HCT116 (cell line): ENCODE data around the gene PA2G4.

ENCODE experiments used
- ATF3 ChIP-seq: IDR thresholded peaks from 2 replicates; pipeline ENCODE4 v1.6.1; 2012
- CEBPB ChIP-seq: IDR thresholded peaks from 2 replicates; pipeline ENCODE4 v1.6.1; 2012; ENCODE audit warnings: low read depth
- CTCF ChIP-seq, 3 experiments: fragments of 200-600 bp in 1 of 3; sonication (generic) in 1 of 3; IDR thresholded peaks in 2 of 3; conservative IDR thresholded peaks in 1 of 3; 2 replicates each; pipeline ENCODE4 v1.5.1; 2012 to 2017; ENCODE audit warnings: low read depth in 2 of 3, low read length in 2 of 3, antibody characterized with exemption in 1 of 3, borderline replicate concordance in 1 of 3, control low read depth in 1 of 3, mild to moderate bottlenecking in 1 of 3, mixed read lengths in 1 of 3, mixed run types in 1 of 3, moderate library complexity in 1 of 3; ENCODE audit not compliant: insufficient read depth in 1 of 3
- EGR1 ChIP-seq: IDR thresholded peaks from 2 replicates; pipeline ENCODE4 v1.6.1; 2012; ENCODE audit warnings: low read depth
- EZH2 ChIP-seq: fragments of 200-600 bp; sonication (generic); IDR thresholded peaks from 2 replicates; pipeline ENCODE4 v1.6.1; 2017; ENCODE audit warnings: antibody characterized with exemption, mixed run types
- EZH2phosphoT487 ChIP-seq: fragments of 200-600 bp; IDR thresholded peaks from 2 replicates; pipeline ENCODE4 v1.6.1; 2018; ENCODE audit warnings: antibody characterized with exemption, borderline replicate concordance
- FOSL1 ChIP-seq: IDR thresholded peaks from 2 replicates; pipeline ENCODE4 v1.6.1; 2012; ENCODE audit warnings: low read depth
- JUND ChIP-seq: IDR thresholded peaks from 2 replicates; pipeline ENCODE4 v1.6.1; 2012
- POLR2A ChIP-seq: IDR thresholded peaks from 2 replicates; pipeline ENCODE4 v1.7.0; 2011; ENCODE audit warnings: borderline replicate concordance; ENCODE audit not compliant: insufficient read depth, insufficient read length; ENCODE audit errors: extremely low read depth
- POLR2AphosphoS5 ChIP-seq: IDR thresholded peaks from 2 replicates; pipeline ENCODE4 v1.6.1; 2011; ENCODE audit warnings: mild to moderate bottlenecking, low read depth, low read length, moderate library complexity
- RAD21 ChIP-seq: IDR thresholded peaks from 2 replicates; pipeline ENCODE4 v1.6.1; 2012; ENCODE audit warnings: low read depth, mild to moderate bottlenecking
- ZNF274 ChIP-seq: fragments of 200-500 bp; sonication (Bioruptor generic); IDR thresholded peaks from 2 replicates; pipeline ENCODE4 v1.6.1; 2014; ENCODE audit warnings: mild to moderate bottlenecking, low read depth, low read length, inconsistent platforms
- TF ChIP-seq, protein P1 (sequence below): IDR thresholded peaks from 2 replicates; pipeline ENCODE4 v1.6.1; 2012
- TF ChIP-seq, protein P2 (sequence below): IDR thresholded peaks from 2 replicates; pipeline ENCODE4 v1.6.1; 2011; ENCODE audit warnings: mild to moderate bottlenecking, low read length, moderate library complexity; ENCODE audit not compliant: insufficient replicate concordance; ENCODE audit errors: extremely low read depth

- no peak for TF ChIP-seq EZH2
- TF ChIP-seq POLR2AphosphoS5, result no peak; the same call in 1 of the 2 replicates
- TF ChIP-seq EZH2phosphoT487, result no peak
- TF ChIP-seq CTCF (IDR thresholded peaks at IDR 0.05 in 2 of 3, conservative IDR thresholded peaks at IDR 0.05 in 1 of 3; ENCODE audit: borderline replicate concordance in 1 of 3, insufficient read depth in 1 of 3, low read depth in 2 of 3, low read length in 2 of 3), result no peak
- no peak for TF ChIP-seq ATF3
- no peak for TF ChIP-seq CEBPB
- TF ChIP-seq FOSL1, result no peak
- TF ChIP-seq, protein P1, sequence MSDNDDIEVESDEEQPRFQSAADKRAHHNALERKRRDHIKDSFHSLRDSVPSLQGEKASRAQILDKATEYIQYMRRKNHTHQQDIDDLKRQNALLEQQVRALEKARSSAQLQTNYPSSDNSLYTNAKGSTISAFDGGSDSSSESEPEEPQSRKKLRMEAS, result no peak
- no peak for TF ChIP-seq POLR2A
- TF ChIP-seq RAD21, result no peak
- TF ChIP-seq JUND, result no peak
- TF ChIP-seq EGR1, result no peak
- no peak for TF ChIP-seq ZNF274
- TF ChIP-seq, protein P2, sequence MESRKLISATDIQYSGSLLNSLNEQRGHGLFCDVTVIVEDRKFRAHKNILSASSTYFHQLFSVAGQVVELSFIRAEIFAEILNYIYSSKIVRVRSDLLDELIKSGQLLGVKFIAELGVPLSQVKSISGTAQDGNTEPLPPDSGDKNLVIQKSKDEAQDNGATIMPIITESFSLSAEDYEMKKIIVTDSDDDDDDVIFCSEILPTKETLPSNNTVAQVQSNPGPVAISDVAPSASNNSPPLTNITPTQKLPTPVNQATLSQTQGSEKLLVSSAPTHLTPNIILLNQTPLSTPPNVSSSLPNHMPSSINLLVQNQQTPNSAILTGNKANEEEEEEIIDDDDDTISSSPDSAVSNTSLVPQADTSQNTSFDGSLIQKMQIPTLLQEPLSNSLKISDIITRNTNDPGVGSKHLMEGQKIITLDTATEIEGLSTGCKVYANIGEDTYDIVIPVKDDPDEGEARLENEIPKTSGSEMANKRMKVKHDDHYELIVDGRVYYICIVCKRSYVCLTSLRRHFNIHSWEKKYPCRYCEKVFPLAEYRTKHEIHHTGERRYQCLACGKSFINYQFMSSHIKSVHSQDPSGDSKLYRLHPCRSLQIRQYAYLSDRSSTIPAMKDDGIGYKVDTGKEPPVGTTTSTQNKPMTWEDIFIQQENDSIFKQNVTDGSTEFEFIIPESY, result no peak
These were observed 18.3 kb downstream of the PA2G4 start for GRCh38 chr12:56122637-56123036.
